IPS DF 4.7 (cell line): ENCODE data around the gene EPHA10.
"Not testable (repeated sequence)": the region's sequence is repeated elsewhere in the genome, so short reads cannot be mapped to it uniquely, and the experiment has no call there.

ENCODE experiments used
- DNase-seq: peaks from one replicate; pipeline ENCODE4 v3.0.0-alpha.2; 2013; ENCODE audit warnings: low spot score; ENCODE audit errors: extremely low read depth

Gene EPHA10

GRCh38 chr1:37771440-37771839 is 6.5 kb upstream of the EPHA10 start:
- DNase-seq = not testable (repeated sequence)

- DNase-seq = no peak
These were observed 2.6 kb upstream of the EPHA10 start for GRCh38 chr1:37767488-37767887.

DNA sequence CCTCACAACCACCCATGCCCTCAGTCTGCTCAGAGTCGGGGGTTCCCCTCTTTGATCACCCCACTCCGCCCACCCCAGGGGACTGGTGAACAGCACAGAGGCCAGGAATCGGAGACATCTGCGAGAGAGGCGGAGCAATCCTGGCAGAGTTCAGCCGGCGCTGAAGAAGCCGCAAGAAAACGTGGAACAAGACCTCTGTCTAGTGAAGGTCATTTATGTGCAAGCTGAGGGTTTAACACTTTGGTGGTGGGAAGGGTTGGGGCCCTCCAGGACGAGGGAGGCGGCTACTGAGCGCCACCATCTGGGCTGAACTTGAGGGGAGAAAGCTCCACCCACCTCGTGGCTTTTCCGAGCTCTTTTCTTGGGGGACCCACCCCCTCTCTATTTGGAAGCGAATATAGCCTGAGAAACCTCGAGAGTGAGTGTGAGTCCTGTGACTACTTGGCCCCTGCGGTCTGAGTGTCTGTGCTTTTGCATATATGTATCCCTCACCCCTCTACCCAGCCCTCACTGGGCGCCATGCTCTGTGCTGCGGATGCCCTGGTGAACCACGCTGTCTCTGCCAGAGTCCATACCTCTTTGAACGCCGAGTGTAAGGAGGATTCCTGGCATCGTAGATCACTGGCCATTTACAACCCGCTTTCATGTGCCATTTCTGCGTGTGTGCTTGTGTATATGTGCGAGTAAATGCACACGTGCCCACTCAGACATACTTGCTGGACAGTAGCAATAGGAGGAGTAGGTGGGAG is 1.2 kb upstream of the EPHA10 start:
- no peak for DNase-seq

GRCh38 chr1:37764414-37764825 is 500 bp downstream of the EPHA10 start:
- DNase-seq = no peak

- DNase-seq = no peak
These were observed 1.0 kb downstream of the EPHA10 start for GRCh38 chr1:37763791-37764413.

- no peak for DNase-seq
These were observed 2.4 kb downstream of the EPHA10 start for GRCh38 chr1:37762516-37762915.

- DNase-seq = no peak
These were observed 3.4 kb downstream of the EPHA10 start for GRCh38 chr1:37761416-37762095.

GRCh38 chr1:37759451-37759850 is 5.5 kb downstream of the EPHA10 start:
- no peak for DNase-seq

- no peak for DNase-seq
These were observed 8.9 kb downstream of the EPHA10 start for GRCh38 chr1:37755951-37756560.

DNA sequence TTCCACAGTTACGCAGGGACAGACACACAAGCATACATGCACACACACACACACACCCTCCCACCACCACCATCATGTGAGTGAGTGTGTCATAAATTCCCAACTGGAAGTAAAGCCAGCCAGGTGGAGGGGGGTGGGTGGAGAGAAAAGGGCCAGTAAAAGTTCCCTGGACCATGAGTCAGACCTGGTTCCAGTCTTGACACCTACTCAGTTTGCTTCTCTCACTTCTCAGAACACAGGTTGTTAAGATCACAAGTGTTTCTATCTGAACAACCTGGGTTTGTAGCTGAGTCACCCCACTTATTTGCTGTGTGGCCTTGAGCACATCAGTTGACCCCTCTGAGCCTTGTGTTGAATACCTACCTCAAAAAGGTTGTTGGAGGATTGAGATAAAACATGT is 9.6 kb downstream of the EPHA10 start:
- DNase-seq = no peak

- DNase-seq = no peak
These were observed 11.2 kb downstream of the EPHA10 start for GRCh38 chr1:37753473-37754321.

DNA sequence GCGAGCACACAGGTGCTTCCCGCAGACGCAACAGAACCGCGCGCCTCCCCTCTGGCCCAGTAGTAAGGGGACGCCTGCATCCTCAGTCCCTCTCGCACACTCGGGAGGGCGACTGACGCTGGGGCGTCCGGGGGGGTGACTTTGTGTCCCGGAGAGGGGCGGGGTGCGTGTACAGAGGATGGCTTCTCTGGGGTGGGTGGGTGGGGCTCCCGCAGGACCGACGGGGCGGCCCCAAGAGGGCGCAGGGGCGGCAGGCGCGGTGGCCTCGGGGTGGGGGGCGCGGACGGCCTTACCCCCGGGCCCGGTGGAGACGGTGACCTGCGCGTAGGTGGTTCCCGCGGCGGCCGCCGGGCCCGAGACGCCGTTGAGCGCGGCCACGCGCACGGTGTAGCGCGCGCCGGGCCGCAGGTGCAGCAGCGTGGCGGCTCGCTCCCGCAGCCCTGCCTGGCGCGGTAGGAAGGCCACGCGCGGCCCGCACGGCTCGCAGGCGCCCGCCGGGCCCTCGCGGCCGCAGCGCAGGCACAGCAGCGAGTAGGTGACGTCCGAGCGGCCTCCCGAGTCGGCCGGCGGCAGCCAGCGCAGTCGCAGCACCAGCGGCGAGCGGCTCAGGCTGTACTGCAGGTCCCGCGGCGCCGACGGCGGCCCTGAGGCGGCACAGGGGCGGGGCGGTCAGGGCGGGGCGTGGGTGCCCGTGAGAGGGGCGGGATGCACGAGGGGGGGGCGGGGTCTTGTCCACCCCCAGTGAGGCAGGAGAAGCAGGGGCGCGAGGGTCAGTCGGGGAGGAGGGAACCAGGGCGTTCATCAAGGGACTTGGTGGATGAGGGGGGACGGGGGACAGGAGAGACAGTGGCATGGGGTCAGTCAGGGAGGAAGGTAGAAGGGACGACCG is 12.1 kb downstream of the EPHA10 start:
- DNase-seq = no peak

- DNase-seq = no peak
These were observed 12.7 kb downstream of the EPHA10 start for GRCh38 chr1:37752213-37752582.

GRCh38 chr1:37748565-37748964 is 16.4 kb downstream of the EPHA10 start:
- DNase-seq = no peak

GRCh38 chr1:37746806-37747205 is 18.1 kb downstream of the EPHA10 start:
- no peak for DNase-seq

- DNase-seq = no peak
These were observed 23.3 kb downstream of the EPHA10 start for GRCh38 chr1:37741662-37742061.

- DNase-seq = no peak
These were observed 23.8 kb downstream of the EPHA10 start for GRCh38 chr1:37741130-37741529.

GRCh38 chr1:37739222-37739621 is 25.7 kb downstream of the EPHA10 start:
- no peak for DNase-seq

DNA sequence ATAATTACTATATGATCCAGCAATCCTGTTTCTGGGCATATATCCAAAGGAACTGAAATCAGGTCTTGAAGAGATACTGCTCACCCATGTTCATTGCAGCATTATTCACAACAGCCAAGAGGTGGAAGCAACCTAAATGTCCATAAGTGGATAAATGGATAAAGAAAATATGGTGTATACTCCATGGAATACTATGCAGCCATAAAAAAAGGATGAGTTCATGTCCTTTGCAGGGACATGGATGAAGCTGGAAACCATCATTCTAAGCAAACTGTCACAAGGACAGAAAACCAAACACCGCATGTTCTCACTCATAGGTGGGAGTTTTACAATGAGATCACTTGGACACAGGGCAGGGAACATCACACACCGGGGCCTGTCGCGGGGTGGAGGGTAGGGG is 26.3 kb downstream of the EPHA10 start:
- not testable (repeated sequence) for DNase-seq

- DNase-seq = not testable (repeated sequence)
These were observed 26.9 kb downstream of the EPHA10 start for GRCh38 chr1:37737975-37738374.
